Activated CD8-positive, alpha-beta memory T cell treated with anti-CD3 and anti-CD28 coated beads, Interleukin-2, amount 50 U/mL, for 48 hours (primary cell): ENCODE results near the gene ERGIC2.
"Not testable (repeated sequence)": the region's sequence is repeated elsewhere in the genome, so short reads cannot be mapped to it uniquely, and the experiment has no call there.

Experiments used
- DNase-seq: peaks from one replicate; pipeline ENCODE4 v3.0.0-alpha.2; 2020

ERGIC2 gene, protein sequence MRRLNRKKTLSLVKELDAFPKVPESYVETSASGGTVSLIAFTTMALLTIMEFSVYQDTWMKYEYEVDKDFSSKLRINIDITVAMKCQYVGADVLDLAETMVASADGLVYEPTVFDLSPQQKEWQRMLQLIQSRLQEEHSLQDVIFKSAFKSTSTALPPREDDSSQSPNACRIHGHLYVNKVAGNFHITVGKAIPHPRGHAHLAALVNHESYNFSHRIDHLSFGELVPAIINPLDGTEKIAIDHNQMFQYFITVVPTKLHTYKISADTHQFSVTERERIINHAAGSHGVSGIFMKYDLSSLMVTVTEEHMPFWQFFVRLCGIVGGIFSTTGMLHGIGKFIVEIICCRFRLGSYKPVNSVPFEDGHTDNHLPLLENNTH

DNA sequence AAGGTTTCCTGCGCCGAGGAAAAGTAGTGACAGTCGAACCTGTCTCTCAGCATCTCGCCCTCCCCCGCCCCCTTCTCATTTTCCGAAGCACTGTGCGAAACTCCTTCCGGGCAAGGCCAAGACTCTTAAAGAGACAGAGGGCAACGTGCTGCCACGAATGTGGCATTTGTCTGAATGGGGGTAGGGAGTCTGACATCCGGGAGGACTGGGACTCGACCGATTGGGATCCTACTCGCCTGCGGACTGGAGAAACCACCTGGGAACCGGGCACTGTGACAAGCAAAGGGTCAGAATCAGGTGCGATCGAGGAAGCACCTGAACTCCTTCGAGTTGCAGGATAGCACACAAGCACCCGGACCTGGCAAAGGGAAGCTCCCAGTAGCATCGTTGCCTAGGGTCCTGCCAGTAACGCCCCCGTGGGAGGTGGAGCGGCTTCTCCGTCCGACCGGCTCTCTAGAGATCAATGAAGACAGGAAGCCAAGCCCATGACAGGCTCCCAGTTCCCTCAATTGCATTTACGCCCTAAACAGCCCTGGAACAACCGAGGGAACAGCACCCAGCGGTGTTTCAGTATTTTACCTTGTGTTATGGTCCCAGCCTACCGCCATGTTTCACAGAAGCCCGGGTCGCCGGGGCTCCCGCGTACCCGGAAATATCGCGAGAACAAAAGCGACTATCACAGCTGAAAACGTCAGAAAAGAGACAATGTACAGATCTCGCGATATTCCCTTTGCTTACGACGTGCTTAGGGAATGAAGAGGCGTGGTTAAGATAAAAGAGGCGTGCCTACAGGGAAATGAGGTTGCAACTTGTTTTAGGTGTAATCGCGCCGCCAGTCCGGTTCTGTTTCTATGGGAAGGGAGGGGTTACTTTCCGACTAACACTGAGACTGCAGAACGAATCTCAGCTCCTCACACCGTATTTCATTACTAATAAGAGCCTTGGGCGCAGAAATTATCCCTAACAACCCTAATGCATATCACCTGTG lies at the start of gene ERGIC2:
TSS of gene ERGIC2 (minus strand) at position 637 of the 988 bp plus-strand sequence. CDS start 9,539 bp downstream, outside the sequence.
- peak; percentile 87 for DNase-seq

DNA sequence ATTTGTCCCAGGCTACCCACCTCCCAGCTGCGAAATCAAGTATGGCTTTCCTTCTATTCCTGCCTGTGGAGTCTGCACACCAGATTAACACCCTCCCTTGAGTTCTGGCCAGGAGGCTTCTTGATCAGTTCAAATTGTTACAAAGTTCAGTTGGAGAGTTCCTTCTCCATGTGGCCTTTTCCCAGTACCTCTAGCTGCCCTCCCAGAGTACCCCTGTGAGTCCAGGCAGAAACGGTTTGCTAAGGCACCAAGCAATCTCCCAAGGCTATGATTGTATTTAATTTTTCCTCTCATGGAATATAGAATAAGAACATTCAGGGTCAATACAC lies 49.7 kb upstream of the ERGIC2 start:
- DNase-seq: no peak

- no peak for DNase-seq
Measured at GRCh38 chr12:29429999-29430715, 49.2 kb upstream of the ERGIC2 start.

- DNase-seq: no peak
Measured at GRCh38 chr12:29428633-29429032, 47.7 kb upstream of the ERGIC2 start.

GRCh38 chr12:29427964-29428363 lies 47.0 kb upstream of the ERGIC2 start:
- DNase-seq: no peak

GRCh38 chr12:29426498-29426897 lies 45.5 kb upstream of the ERGIC2 start:
- no peak for DNase-seq

DNA sequence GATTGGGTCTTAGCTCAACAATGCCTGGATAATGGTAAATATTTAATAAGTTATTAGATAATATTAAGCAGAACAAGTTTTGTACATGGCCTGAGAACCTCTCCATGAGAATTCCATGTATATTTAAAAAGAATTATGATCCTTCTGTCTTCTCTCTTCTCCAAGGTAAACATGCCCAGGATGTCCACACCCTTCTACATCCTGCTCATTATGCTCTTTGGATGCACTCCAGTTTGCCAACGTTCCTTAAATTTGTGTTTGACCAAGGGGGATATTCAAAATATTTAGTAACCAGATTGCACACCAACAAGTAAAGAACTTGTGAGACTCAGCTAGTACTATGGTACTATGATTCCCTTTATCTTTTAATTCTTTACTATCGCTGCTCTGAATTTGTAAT lies 44.8 kb upstream of the ERGIC2 start:
- no peak for DNase-seq

DNA sequence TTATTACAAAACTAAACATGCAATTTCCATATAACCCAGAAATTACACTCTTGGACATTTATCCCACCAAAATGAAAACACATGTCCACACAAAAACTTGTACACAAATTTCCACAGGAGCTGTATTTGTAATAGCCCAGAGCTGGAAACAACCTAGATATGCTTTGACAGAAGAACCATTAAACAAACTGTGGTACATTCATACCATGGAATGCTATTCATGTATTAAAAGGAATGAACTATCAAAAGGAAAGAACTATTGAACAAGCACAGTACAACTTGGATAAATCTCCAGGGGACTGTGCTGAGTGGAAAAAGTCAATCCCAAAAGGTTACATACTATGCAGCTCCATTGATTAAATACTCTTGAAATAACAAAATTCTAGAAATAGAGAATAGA lies 35.8 kb upstream of the ERGIC2 start:
- no peak for DNase-seq

GRCh38 chr12:29415111-29415510 lies 34.1 kb upstream of the ERGIC2 start:
- no peak for DNase-seq

DNA sequence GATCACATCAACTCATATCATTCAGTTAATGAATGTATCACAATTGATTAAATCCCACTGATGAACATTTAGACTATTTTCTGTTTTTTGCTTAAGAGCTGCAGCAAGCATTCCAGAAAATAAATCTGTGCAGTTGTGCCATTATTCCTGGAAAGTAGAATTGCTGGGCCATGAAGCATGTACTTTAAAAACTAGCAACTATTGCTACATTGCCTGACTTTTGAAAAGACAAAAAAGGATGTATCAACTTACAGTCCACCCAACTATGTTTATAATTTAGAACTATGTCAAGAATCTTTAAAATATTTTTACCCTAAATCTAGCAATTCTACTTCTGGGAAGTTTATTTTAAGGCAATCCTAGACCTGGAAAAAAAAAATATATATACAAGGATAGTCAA lies 33.4 kb upstream of the ERGIC2 start:
- DNase-seq: no peak

DNA sequence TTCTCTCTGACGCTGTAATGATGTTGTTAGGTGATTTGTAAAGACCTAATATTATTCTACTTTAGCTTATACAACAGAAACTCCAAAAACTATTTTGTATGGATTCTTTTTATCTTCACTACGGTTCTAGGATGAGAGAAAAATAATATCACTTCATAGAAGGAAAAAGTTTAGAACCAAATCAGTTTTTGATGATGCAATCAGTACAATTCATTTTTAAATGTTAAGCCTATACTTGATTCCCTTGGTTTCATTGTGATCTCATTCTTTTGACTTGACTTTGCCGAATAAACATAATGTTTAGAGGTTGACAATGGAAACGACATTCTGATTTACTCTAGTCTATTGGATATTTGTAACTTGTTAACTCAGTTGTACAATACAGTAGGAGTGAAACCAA lies 24.6 kb upstream of the ERGIC2 start:
- no peak for DNase-seq

GRCh38 chr12:29403991-29404390 lies 23.0 kb upstream of the ERGIC2 start:
- no peak for DNase-seq

DNA sequence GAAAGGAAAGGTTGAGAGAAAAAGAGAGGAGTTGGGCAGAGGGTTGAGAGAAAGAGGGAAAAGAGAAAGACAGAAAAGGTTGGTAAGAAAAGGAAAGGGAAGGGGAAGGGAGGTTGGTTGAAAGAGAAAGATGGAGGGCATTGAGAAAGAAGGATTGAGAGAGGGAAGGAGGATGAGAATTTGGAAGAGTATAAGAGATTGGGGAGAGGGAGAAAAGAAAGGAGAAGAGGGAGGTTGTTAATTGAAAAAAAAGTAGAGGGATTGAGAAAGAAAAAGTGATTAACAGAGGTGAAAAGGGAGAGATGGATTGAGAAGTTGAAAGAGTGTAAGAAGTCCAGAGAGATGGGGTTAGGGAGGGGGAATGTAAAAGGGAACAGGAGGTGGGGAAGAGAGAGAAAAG lies 21.5 kb upstream of the ERGIC2 start:
- no peak for DNase-seq

- no peak for DNase-seq
Measured at GRCh38 chr12:29398495-29398894, 17.5 kb upstream of the ERGIC2 start.

- no peak for DNase-seq
Measured at GRCh38 chr12:29396774-29397173, 15.8 kb upstream of the ERGIC2 start.

DNA sequence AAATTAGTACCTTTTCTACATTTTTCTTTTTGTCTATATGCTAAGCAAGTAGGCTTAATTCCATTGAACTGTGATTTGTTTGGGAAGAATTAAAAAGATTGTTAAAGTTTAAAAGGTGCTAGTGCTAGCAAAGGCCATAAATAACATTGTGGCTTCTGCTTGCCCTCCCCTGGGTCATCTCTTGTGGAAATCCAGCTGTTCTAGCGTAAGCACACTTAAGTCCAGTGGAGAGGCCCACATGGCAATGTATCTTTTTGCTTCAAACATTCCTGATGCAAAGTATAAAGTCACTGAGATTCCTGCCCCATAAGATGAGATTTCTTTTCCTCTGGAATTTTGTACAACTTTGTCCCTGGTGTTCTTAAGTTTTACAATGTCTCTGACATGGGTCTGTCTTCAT lies 14.4 kb upstream of the ERGIC2 start:
- no peak for DNase-seq

DNA sequence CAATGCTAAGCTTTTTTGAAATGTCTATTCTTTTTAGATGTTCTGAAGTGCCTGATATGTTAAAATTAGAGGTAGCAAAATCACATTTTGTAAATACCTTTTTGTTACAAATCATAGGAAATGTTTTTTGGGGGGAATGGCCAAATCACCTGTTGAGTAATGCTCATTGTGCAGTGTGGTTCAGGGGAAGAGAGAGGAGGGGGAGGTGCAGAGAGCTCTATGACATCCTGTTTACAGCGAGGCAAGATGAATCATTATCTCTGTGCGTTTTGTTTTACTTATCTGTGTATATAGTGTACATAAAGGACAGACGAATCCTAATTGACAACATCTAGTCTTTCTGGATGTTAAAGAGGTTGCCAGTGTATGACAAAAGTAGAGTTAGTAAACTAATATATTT lies 9.4 kb upstream of the ERGIC2 start:
- not testable (repeated sequence) for DNase-seq

DNA sequence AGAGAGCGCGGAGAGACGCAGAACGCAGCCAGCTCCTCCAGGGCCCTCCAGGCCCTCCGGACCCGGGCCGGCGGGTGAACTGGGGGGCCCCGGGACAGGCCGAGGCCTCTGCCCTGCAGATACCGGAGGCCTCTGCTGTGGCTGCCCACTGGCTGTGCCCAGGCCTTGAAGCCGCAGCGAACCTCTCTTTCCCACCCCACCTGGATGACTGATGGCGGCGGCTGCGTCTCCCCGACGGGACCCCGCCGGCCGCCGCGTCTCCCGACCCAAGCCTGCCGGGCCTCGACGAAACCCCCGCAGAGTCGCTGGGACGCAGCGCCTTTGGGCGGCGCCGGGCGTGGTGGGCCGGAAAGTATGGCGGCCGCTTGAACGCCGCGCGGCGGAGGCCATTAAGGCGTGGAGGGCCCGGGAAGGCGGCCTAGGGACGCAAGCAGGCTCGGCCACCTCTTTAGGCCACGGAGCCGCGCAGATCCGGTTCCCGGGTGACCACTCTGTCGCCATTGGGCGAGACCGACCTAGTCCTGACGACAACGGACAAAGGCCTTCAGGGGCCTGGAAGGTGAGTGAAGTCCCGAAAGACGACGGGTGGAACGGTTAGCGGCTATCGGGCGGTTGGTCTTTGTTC lies 8.4 kb upstream of the ERGIC2 start:
- DNase-seq: no peak

DNA sequence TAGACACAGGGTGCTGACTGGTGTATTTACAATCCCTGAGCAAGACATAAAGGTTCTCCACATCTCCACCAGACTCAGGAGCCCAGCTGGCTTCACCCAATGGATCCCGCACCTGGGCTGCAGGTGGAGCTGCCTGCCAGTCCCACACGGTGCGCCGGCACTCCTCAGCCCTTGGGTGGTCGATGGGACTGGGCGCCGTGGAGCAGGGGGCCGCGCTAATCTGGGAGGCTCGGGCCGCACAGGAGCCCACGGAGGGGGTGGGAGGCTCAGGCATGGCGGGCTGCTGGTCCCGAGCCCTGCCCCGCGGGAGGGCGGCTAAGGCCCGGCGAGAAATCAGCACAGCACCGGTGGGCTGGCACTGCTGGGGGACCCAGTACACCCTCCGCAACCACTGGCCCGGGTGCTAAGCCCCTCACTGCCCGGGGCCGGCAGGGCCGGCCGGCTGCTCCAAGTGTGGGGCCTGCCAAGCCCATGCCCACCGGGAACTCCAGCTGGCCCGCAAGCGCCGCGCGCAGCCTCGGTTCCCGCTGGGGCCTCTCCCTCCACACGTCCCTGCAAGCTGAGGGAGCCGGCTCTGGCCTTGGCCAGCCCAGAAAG lies 5.2 kb upstream of the ERGIC2 start:
- DNase-seq: not testable (repeated sequence)

GRCh38 chr12:29385194-29385593 lies 4.2 kb upstream of the ERGIC2 start:
- DNase-seq: not testable (repeated sequence)

DNA sequence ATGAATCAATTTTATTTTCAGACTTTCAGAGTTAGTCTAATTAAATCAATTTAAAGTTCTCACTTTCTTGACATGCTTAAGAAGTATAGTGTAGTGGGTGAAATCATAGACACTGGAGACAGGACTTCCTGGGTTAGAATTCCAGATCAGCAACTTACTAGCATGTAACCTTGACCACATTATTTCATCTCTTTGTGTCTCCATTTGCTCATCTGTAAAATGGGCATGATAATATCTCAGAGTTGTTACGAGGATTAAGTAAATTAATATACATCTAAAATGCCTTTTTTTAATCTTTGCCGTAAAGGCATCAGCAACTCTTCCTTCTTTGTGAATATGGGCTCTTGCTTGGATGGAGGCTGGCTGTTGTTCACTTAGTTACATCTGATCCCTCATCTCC lies 1.3 kb upstream of the ERGIC2 start:
- DNase-seq: no peak

DNA sequence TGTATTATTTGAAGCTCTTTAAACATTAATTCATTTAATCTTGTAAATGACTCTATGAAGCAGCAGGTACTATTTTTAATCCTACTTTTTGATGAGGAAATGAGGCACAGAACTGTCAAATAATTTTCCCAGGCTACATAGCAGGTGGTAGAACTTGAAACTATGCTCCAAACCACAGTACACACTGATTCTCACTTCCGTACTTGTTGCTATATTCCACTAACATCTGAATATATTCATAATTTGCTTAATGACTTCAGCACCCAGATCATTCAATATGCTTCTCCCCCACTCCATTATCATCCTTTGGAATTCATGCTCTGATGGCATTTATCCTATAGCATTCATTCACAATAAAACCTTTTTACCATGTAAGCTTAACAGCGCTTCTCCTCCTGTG lies 4.9 kb downstream of the ERGIC2 start:
- no peak for DNase-seq
